HL-60 (cell line): Measurements from ENCODE around the gene LCE7A.

Source experiments
- CTCF ChIP-seq: IDR thresholded peaks from one replicate; pipeline ENCODE4 v1.5.1; 2011; ENCODE audit warnings: low read length, control low read depth, inconsistent platforms; ENCODE audit not compliant: insufficient read depth
- POLR2AphosphoS5 ChIP-seq: IDR thresholded peaks from 2 replicates; pipeline ENCODE4 v1.6.1; 2012; ENCODE audit warnings: low read depth
- REST ChIP-seq: IDR thresholded peaks from 2 replicates; pipeline ENCODE4 v1.6.1; 2012; ENCODE audit warnings: low read depth; ENCODE audit not compliant: insufficient replicate concordance

- TF ChIP-seq CTCF (no peak), POLR2AphosphoS5 (no peak), REST (no peak)
Observed at GRCh38 chr1:152909206-152909605, 49.4 kb downstream of the LCE7A start.
